Measurements from ENCODE around the gene KCNJ9. TPM values are rescaled to one million over a fixed set of nuclear protein-coding genes. Genes with fewer than 3 reads are reported as not detected.

Gene KCNJ9
- total RNA-seq, 1 experiment from 2014 or later = 0.05 TPM

DNA sequence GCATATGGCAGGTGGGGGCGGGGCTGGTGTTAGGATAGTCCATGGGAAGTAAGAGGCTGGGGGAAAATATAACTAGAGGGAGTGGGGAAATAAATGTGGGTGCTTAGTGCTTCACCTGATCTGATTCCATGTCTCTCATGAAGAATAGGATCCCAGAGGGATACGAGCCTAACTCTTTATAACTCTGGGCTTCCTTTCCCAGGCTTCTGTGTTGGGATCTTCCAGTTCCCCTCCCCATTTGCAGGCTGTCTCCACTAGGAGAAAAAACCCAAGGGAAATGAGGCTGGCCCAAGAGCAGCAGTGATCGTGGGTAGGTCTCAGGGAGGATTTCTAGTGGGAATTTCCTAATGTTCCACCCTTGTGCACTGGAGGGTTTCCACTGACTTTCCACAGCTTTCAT, 1.6 kb downstream of the KCNJ9 start:
- no peak for ATAC-seq
- Histone ChIP-seq H2AFZ (ENCODE audit: low read depth, low read length, poor library complexity, severe bottlenecking) (no peak overlapping the region), H4K20me1 (ENCODE audit: insufficient read depth) (no peaks in the 10 kb centered on the region), H3K9me2 (ENCODE audit: insufficient read depth) (no peaks in the 10 kb centered on the region), H3K27ac (ENCODE audit: low read depth, low read length) (no peak overlapping the region), H3K79me2 (ENCODE audit: insufficient read depth, low read length) (no peaks in the 10 kb centered on the region), H3K27me3 (ENCODE audit: insufficient read depth, low read length) (peaks cover 26% of the 10 kb centered on the region), H3K9ac (ENCODE audit: low read length) (no peak overlapping the region), H3K36me3 (ENCODE audit: control insufficient read depth in 1 of 2, insufficient read depth in 2 of 2, low read length in 2 of 2) (no peaks in the 10 kb centered on the region), H3K4me1 (ENCODE audit: control insufficient read depth in 1 of 2, insufficient read depth in 2 of 2, low read length in 2 of 2) (no peaks in the 10 kb centered on the region; a peak in 2 of 4 replicates), H3K9me3 (ENCODE audit: control insufficient read depth in 1 of 2, insufficient read depth in 1 of 2, low read depth in 1 of 2, low read length in 2 of 2) (no peaks in the 10 kb centered on the region), H3K4me3 (replicated peaks in 1 of 2; ENCODE audit: low read depth in 1 of 2, low read length in 2 of 2) (no peak overlapping the region), H3K4me2 (ENCODE audit: low read length) (no peak overlapping the region)
- DNase-seq (ENCODE audit: low read depth, low spot score) = no peak
- ChIA-PET CTCF (interaction anchor here (1.1 kb wide), 1 partner anchor 37 kb away, joined by 3 read pairs; no protein-coding TSS in a partner anchor), RAD21 (ENCODE audit: low non-redundant PET in 1 of 2, low total read pairs in 2 of 2, uncharacterized antibody in 2 of 2, unreplicated experiment in 2 of 2) (no interaction called here), POLR2A (no interaction called here)
- intact Hi-C loops (cut with micrococcal nuclease) = no loop called here
- TF ChIP-seq ZNF274 (IDR thresholded peaks at IDR 0.05; ENCODE audit: low read depth, low read length) = no peak
- TF ChIP-seq, protein P1, sequence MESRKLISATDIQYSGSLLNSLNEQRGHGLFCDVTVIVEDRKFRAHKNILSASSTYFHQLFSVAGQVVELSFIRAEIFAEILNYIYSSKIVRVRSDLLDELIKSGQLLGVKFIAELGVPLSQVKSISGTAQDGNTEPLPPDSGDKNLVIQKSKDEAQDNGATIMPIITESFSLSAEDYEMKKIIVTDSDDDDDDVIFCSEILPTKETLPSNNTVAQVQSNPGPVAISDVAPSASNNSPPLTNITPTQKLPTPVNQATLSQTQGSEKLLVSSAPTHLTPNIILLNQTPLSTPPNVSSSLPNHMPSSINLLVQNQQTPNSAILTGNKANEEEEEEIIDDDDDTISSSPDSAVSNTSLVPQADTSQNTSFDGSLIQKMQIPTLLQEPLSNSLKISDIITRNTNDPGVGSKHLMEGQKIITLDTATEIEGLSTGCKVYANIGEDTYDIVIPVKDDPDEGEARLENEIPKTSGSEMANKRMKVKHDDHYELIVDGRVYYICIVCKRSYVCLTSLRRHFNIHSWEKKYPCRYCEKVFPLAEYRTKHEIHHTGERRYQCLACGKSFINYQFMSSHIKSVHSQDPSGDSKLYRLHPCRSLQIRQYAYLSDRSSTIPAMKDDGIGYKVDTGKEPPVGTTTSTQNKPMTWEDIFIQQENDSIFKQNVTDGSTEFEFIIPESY (IDR thresholded peaks at IDR 0.05; ENCODE audit: extremely low read depth, insufficient replicate concordance, low read length) = no peak
- TF ChIP-seq, protein P2, sequence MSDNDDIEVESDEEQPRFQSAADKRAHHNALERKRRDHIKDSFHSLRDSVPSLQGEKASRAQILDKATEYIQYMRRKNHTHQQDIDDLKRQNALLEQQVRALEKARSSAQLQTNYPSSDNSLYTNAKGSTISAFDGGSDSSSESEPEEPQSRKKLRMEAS (IDR thresholded peaks at IDR 0.05) = no peak
- no peak for TF ChIP-seq SP1 (IDR thresholded peaks at IDR 0.05; ENCODE audit: low read depth)
- no peak for TF ChIP-seq EZH2 (IDR thresholded peaks at IDR 0.05)
- TF ChIP-seq, protein P3, sequence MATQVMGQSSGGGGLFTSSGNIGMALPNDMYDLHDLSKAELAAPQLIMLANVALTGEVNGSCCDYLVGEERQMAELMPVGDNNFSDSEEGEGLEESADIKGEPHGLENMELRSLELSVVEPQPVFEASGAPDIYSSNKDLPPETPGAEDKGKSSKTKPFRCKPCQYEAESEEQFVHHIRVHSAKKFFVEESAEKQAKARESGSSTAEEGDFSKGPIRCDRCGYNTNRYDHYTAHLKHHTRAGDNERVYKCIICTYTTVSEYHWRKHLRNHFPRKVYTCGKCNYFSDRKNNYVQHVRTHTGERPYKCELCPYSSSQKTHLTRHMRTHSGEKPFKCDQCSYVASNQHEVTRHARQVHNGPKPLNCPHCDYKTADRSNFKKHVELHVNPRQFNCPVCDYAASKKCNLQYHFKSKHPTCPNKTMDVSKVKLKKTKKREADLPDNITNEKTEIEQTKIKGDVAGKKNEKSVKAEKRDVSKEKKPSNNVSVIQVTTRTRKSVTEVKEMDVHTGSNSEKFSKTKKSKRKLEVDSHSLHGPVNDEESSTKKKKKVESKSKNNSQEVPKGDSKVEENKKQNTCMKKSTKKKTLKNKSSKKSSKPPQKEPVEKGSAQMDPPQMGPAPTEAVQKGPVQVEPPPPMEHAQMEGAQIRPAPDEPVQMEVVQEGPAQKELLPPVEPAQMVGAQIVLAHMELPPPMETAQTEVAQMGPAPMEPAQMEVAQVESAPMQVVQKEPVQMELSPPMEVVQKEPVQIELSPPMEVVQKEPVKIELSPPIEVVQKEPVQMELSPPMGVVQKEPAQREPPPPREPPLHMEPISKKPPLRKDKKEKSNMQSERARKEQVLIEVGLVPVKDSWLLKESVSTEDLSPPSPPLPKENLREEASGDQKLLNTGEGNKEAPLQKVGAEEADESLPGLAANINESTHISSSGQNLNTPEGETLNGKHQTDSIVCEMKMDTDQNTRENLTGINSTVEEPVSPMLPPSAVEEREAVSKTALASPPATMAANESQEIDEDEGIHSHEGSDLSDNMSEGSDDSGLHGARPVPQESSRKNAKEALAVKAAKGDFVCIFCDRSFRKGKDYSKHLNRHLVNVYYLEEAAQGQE (IDR thresholded peaks at IDR 0.05; ENCODE audit: low read depth) = no peak
- TF ChIP-seq, protein P4, sequence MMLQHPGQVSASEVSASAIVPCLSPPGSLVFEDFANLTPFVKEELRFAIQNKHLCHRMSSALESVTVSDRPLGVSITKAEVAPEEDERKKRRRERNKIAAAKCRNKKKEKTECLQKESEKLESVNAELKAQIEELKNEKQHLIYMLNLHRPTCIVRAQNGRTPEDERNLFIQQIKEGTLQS (IDR thresholded peaks at IDR 0.05) = no peak
- no TSS peak for BruUV-seq (replicated peaks)
